ENCODE measurements around the gene FAM174B. TPM values are rescaled to one million over a fixed set of nuclear protein-coding genes. Genes with fewer than 3 reads are reported as not detected.

Gene FAM174B
- 1.9 and 3.2 TPM in 2 replicates for total RNA-seq

GRCh38 chr15:92655178-92655995, at the start of gene FAM174B:
FAM174B (minus strand) TSS chr15:92655775.

Other genes with a start within 250 kb of the FAM174B start
- gene CHD2, start 244.5 kb upstream of the FAM174B start, total RNA-seq, result 32.5 and 41.5 TPM in 2 replicates